Tibial nerve (tissue), 4 donors: ENCODE measurements around the gene SP5. TPM values are rescaled to one million over a fixed set of nuclear protein-coding genes. Genes with fewer than 3 reads are reported as not detected.
"Not testable (repeated sequence)": the region's sequence is repeated elsewhere in the genome, so short reads cannot be mapped to it uniquely, and the experiment has no call there.

Experiments used
- DNase-seq, 2 donors: peaks; one replicate each; pipeline ENCODE4 v3.0.0-alpha.2; 2019; ENCODE audit warnings: low spot score in 2 of 2
- H3K27ac ChIP-seq, 4 donors: fragments of 200-600 bp; sonication (generic) in 3 of 4; one replicate each; pipeline ENCODE4 v1.5.1; 2017 to 2019; ENCODE audit warnings: mild to moderate bottlenecking in 1 of 4
- H3K27me3 ChIP-seq, 2 donors: fragments of 200-600 bp; sonication (generic) in 1 of 2; one replicate each; pipeline versions ENCODE4 v1.5.1 to v1.6.0; 2017 to 2019
- H3K36me3 ChIP-seq, 3 donors: fragments of 200-600 bp; sonication (generic); one replicate each; pipeline ENCODE4 v1.5.1; 2018 to 2019
- H3K4me1 ChIP-seq, 4 donors: fragments of 200-600 bp; sonication (generic) in 3 of 4; one replicate each; pipeline ENCODE4 v1.5.1; 2017 to 2019
- H3K4me3 ChIP-seq, 4 donors: fragments of 200-600 bp; sonication (generic) in 3 of 4; one replicate each; pipeline ENCODE4 v1.5.1; 2017 to 2019; ENCODE audit warnings: mild to moderate bottlenecking in 1 of 4, moderate library complexity in 1 of 4
- H3K9me3 ChIP-seq, 4 donors: fragments of 200-600 bp; sonication (generic) in 3 of 4; one replicate each; pipeline ENCODE4 v1.5.1; 2017 to 2019
- EP300 ChIP-seq, 2 donors: sonication (generic); formaldehyde crosslinking; IDR thresholded peaks; one replicate each; pipeline ENCODE4 v1.6.1; 2017; ENCODE audit warnings: antibody characterized with exemption in 2 of 2, mild to moderate bottlenecking in 1 of 2
- POLR2A ChIP-seq, 2 donors: fragments of 450-650 bp; IDR thresholded peaks; one replicate each; pipeline ENCODE4 v1.6.1; 2017; ENCODE audit warnings: antibody characterized with exemption in 2 of 2, mild to moderate bottlenecking in 2 of 2, moderate library complexity in 2 of 2
- WGBS, 2 donors: methylation state at CpG; one replicate each; pipeline ENCODE4 v1.1.5; 2018; 5-methylcytosine and 5-hydroxymethylcytosine counted together
- total RNA-seq, 4 donors: library from RNA; depleted of rRNA; stranded (reverse); fragments of >200 nt; gene quantifications; one replicate each; pipeline ENCODE4 v1.1.0, GENCODE V29; 2016
- TF ChIP-seq, protein P1 (sequence below), 5 experiments: fragments of 200-600 bp in 3 of 5; fragments of 450-650 bp in 2 of 5; sonication (generic) in 3 of 5; IDR thresholded peaks; one replicate each; pipeline ENCODE4 v1.5.1; 2016 to 2019; ENCODE audit warnings: antibody characterized with exemption in 5 of 5, mild to moderate bottlenecking in 3 of 5, moderate library complexity in 2 of 5

Gene SP5
- total RNA-seq, 4 donors from 2014 or later, result 6.6 to 14.1 (median 8.4) TPM

DNA sequence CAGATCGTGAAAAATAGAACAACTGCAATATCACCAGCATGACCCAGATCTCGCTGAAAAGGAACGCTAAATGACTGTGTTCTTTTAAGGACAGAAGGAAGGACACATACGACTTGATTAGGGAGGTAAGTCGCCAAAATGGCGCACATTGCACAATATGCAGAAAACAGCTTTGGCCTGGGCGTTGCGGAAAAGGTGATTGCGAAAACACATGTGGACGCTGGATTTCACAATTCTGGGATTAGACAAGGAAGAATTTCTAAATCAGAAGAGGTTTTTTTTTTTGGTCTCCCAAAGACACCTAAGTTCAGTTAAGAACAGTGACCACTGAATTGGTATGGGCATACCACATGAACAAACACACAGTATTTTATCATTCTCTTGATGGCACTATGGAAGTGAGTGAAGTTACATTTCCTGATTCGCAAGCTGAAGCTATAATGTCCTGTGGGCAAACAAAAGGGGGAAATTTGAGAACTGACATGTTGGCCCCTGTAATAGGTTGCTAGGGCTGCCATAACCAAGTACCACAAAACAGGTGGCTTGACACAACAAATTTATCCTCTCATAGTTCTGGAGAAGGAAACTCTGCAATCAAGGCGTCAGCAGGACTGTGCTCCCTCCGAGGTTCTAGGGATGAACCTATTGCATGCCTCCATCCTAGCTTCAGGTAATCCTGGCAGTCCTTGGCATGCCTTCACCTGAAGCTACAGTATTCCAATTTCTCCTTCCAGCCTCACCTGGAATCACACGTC lies 29.3 kb downstream of the SP5 start:
- no peak overlapping the region for H3K27ac ChIP-seq
- H3K9me3 ChIP-seq, result no peaks in the 10 kb centered on the region
- WGBS, 2 donors, result 91% methylated on average over 14 of the region's 14 CpGs
- peak in 1 of 2 donors; percentile 17 for DNase-seq
- no peaks in the 10 kb centered on the region for H3K4me1 ChIP-seq
- H3K27me3 ChIP-seq, result no peaks in the 10 kb centered on the region
- H3K4me3 ChIP-seq, result no peak overlapping the region
- H3K36me3 ChIP-seq, result no peaks in the 10 kb centered on the region
- peak in 1 of 2 donors; percentile 40 for TF ChIP-seq EP300 (IDR thresholded peaks at IDR 0.05)
- TF ChIP-seq, protein P1, sequence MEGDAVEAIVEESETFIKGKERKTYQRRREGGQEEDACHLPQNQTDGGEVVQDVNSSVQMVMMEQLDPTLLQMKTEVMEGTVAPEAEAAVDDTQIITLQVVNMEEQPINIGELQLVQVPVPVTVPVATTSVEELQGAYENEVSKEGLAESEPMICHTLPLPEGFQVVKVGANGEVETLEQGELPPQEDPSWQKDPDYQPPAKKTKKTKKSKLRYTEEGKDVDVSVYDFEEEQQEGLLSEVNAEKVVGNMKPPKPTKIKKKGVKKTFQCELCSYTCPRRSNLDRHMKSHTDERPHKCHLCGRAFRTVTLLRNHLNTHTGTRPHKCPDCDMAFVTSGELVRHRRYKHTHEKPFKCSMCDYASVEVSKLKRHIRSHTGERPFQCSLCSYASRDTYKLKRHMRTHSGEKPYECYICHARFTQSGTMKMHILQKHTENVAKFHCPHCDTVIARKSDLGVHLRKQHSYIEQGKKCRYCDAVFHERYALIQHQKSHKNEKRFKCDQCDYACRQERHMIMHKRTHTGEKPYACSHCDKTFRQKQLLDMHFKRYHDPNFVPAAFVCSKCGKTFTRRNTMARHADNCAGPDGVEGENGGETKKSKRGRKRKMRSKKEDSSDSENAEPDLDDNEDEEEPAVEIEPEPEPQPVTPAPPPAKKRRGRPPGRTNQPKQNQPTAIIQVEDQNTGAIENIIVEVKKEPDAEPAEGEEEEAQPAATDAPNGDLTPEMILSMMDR (IDR thresholded peaks at IDR 0.05), result no peak

DNA sequence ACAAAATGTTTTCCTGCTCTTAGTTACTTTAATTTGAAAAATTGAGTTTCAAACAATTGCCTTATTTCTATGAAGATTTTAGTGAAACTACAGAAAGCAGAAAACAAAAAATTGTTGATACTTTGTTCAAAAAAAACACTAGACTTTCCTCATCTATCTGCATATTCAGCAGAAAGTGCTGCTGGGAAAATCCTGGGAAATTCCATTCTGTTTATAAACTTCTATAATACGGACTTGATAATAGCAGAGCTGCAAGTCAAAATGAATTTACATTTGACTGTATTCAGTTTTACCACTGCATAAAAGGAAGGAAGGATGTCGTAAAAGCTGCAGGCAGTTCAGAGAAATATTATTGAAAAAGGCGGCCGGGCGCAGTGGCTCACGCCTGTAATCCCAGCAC lies 30.2 kb downstream of the SP5 start:
- Histone ChIP-seq H3K27me3 (no peaks in the 10 kb centered on the region), H3K4me3 (no peak overlapping the region), H3K9me3 (peaks cover 0 to 4% (median 0%) of the 10 kb centered on the region in 4 donors), H3K27ac (no peak overlapping the region), H3K36me3 (no peaks in the 10 kb centered on the region), H3K4me1 (no peaks in the 10 kb centered on the region)
- WGBS, 2 donors, result 55 to 60% methylated on average over 6 of the region's 6 CpGs
- no peak for TF ChIP-seq POLR2A (IDR thresholded peaks at IDR 0.05)
- TF ChIP-seq, protein P1 (IDR thresholded peaks at IDR 0.05), result no peak
- no peak for TF ChIP-seq EP300 (IDR thresholded peaks at IDR 0.05)
- DNase-seq, result no peak

DNA sequence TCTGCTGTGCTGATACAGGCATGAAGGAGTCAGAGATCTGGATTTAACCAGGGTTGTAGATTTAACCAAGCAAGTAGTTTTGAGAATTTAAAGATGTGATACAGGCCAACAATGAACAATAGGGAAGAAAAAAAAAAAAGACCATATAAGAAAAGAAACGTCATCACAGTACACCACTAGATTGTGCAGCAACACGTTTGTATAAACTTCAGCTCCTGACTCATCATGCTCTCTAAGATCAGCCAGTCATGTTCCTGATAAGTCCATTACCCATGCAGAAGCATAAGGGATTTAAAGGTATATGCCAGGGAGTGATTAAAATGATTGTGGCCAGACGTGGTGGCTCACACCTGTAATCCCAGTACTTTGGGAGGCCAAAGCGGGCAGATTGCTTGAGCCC lies 32.8 kb downstream of the SP5 start:
- WGBS, 2 donors, result 51 to 55% methylated on average over 4 of the region's 4 CpGs
- Histone ChIP-seq H3K27me3 (no peaks in the 10 kb centered on the region), H3K27ac (no peak overlapping the region), H3K9me3 (peaks cover 0 to 4% (median 0%) of the 10 kb centered on the region in 4 donors), H3K4me3 (no peak overlapping the region), H3K36me3 (no peaks in the 10 kb centered on the region), H3K4me1 (no peaks in the 10 kb centered on the region)
- no peak for TF ChIP-seq POLR2A (IDR thresholded peaks at IDR 0.05)
- TF ChIP-seq, protein P1 (IDR thresholded peaks at IDR 0.05), result no peak
- no peak for TF ChIP-seq EP300 (IDR thresholded peaks at IDR 0.05)
- no peak for DNase-seq

DNA sequence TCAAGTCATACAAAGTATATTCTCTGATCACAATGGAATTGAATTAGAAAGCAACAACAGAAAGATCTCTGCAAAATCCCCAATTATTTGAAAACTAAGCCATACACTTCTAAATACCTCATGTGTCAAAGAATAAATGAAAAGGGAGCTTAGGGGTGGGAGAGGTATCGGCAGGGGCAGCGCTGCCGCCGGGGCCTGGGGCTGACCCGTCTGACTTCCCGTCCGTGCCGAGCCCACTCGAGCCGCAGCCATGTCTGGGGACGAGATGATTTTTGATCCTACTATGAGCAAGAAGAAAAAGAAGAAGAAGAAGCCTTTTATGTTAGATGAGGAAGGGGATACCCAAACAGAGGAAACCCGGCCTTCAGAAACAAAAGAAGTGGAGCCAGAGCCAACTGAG lies 36.4 kb downstream of the SP5 start:
- 90 to 95% methylated on average over 12 of the region's 12 CpGs for WGBS, 2 donors
- H3K27me3 ChIP-seq, DNase-seq, H3K9me3 ChIP-seq, H3K4me1 ChIP-seq, H3K4me3 ChIP-seq, H3K27ac ChIP-seq, H3K36me3 ChIP-seq: not testable (repeated sequence)

DNA sequence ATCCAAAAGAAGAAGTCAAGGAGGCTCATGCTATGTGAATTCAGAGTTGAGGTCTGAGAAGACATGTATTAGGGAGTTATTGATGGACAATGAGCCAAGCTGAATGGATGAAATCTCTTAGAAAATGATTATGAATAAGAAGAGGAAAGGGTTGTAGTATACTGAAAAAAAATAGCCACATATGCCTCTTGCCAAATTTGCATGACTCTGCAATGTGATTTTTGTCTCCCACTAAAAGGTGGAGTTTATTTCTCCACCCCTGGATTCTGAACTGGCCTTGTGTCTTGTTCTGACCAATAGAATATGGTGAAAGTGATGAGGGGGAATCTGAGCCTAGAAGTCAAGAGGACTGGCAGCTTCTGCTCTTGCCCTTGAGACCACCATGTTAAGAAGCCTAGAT lies 46.4 kb downstream of the SP5 start:
- no peak for DNase-seq
- TF ChIP-seq EP300 (IDR thresholded peaks at IDR 0.05) (no peak), POLR2A (IDR thresholded peaks at IDR 0.05) (no peak)
- TF ChIP-seq, protein P1 (IDR thresholded peaks at IDR 0.05), result no peak
- Histone ChIP-seq H3K4me1 (no peaks in the 10 kb centered on the region), H3K4me3 (no peak overlapping the region), H3K27ac (no peak overlapping the region), H3K36me3 (no peaks in the 10 kb centered on the region), H3K9me3 (no peaks in the 10 kb centered on the region), H3K27me3 (no peaks in the 10 kb centered on the region)
